ENCODE data around the gene COL12A1.

Gene COL12A1

DNA sequence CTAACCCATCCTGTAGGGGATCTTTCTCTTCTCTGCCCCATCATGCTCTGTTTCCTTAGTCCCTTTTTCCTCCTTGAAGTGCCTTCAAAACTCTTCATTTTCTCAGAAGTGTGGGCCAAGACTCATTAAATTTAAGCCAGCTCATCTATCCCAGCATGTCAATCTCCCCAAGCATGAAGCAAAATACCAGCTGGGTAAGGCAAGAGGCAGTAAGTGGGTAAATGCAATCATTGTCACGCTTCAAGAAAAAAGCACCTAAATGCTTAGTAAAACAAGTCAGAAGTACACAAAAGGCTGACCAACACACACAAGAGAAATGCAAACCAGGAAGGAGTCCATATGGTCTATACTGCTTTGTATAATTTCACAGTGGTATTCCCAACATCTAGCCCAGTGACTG is 61.5 kb downstream of the COL12A1 start:
- no peak overlapping the region for H3K4me2 ChIP-seq (ENCODE audit: insufficient read depth, low read length)
- ATAC-seq (ENCODE audit: insufficient read depth, low read depth) (no peak), DNase-seq (no peak)
- no peaks in the 10 kb centered on the region for H3K27me3 ChIP-seq (ENCODE audit: insufficient read depth, low read length, poor library complexity)
- H2AFZ ChIP-seq (ENCODE audit: low read depth, low read length) = no peak overlapping the region
- no peaks in the 10 kb centered on the region for H3K4me1 ChIP-seq (ENCODE audit: insufficient read depth, low read length)
- H3K36me3 ChIP-seq (ENCODE audit: insufficient read depth, low read length) = no peaks in the 10 kb centered on the region
- H4K20me1 ChIP-seq (ENCODE audit: insufficient read depth, low read length) = no peaks in the 10 kb centered on the region
- H3K9me3 ChIP-seq (ENCODE audit: insufficient read depth, low read length, severe bottlenecking) = no peaks in the 10 kb centered on the region
- no peaks in the 10 kb centered on the region for H3K79me2 ChIP-seq (ENCODE audit: insufficient read depth, low read length)
- H3K4me3 ChIP-seq (ENCODE audit: low read depth in 1 of 2, low read length in 2 of 2) = no peak overlapping the region
- no peak overlapping the region for H3K9ac ChIP-seq (ENCODE audit: low read depth, low read length)
- no peak for TF ChIP-seq EZH2 (IDR thresholded peaks at IDR 0.05; ENCODE audit: borderline replicate concordance, low read depth, low read length, severe bottlenecking)
- TF ChIP-seq, protein P1, sequence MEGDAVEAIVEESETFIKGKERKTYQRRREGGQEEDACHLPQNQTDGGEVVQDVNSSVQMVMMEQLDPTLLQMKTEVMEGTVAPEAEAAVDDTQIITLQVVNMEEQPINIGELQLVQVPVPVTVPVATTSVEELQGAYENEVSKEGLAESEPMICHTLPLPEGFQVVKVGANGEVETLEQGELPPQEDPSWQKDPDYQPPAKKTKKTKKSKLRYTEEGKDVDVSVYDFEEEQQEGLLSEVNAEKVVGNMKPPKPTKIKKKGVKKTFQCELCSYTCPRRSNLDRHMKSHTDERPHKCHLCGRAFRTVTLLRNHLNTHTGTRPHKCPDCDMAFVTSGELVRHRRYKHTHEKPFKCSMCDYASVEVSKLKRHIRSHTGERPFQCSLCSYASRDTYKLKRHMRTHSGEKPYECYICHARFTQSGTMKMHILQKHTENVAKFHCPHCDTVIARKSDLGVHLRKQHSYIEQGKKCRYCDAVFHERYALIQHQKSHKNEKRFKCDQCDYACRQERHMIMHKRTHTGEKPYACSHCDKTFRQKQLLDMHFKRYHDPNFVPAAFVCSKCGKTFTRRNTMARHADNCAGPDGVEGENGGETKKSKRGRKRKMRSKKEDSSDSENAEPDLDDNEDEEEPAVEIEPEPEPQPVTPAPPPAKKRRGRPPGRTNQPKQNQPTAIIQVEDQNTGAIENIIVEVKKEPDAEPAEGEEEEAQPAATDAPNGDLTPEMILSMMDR (IDR thresholded peaks at IDR 0.05; ENCODE audit: borderline replicate concordance, extremely low read depth, low read length, poor library complexity, severe bottlenecking) = no peak
- no peak overlapping the region for H3K27ac ChIP-seq (ENCODE audit: low read length)

DNA sequence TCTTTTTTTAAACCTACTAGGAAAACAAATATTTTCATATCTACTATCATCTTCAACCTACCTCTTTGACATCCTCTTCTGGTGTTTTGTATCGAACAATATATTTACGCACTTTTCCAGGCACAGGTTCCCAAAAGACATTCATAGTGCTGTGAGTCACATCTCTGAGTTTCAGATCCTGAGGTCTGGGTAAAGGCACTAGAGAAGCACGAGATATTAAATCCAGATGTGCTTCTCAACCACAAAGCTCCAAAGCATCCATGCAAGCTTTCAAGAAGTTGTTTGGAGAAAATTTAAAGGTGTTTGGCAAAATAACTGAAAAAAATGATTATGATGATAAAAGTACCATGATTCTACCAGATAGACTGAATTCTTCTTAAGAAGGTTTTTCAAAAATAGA is 62.7 kb downstream of the COL12A1 start:
- H3K27ac ChIP-seq (ENCODE audit: low read length) = no peak overlapping the region

DNA sequence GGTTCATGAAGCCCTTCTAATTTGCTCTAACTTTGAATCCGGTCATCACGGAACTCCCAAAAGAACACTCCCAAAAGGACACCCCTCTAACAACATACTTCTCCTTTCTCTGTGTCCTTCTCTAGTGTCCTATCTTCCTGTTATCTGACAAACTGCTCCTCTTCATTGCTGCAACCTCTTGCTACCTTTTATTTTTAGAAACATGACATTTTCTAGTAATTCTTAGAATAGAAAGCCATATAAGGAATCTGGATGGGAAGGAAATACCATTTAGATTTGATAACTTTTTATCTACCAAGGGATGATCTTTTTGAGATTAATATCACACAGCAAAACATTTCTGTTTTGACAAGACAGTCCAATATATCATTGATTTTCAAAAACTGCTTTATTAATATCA is 63.1 kb downstream of the COL12A1 start:
- Histone ChIP-seq H3K36me3 (ENCODE audit: insufficient read depth, low read length) (no peaks in the 10 kb centered on the region), H3K27ac (ENCODE audit: low read length) (no peak overlapping the region), H3K9ac (ENCODE audit: low read depth, low read length) (no peak overlapping the region), H3K4me3 (ENCODE audit: low read depth in 1 of 2, low read length in 2 of 2) (no peak overlapping the region), H3K9me3 (ENCODE audit: insufficient read depth, low read length, severe bottlenecking) (no peaks in the 10 kb centered on the region), H3K4me2 (ENCODE audit: insufficient read depth, low read length) (no peak overlapping the region), H3K4me1 (ENCODE audit: insufficient read depth, low read length) (no peaks in the 10 kb centered on the region), H3K79me2 (ENCODE audit: insufficient read depth, low read length) (no peaks in the 10 kb centered on the region), H4K20me1 (ENCODE audit: insufficient read depth, low read length) (no peaks in the 10 kb centered on the region), H2AFZ (ENCODE audit: low read depth, low read length) (no peak overlapping the region), H3K27me3 (ENCODE audit: insufficient read depth, low read length, poor library complexity) (no peaks in the 10 kb centered on the region)
- TF ChIP-seq, protein P1 (IDR thresholded peaks at IDR 0.05; ENCODE audit: borderline replicate concordance, extremely low read depth, low read length, poor library complexity, severe bottlenecking) = no peak
- no peak for TF ChIP-seq EZH2 (IDR thresholded peaks at IDR 0.05; ENCODE audit: borderline replicate concordance, low read depth, low read length, severe bottlenecking)
- ATAC-seq (ENCODE audit: insufficient read depth, low read depth) (no peak), DNase-seq (no peak)

More for the DNA sequence above, 62.7 kb downstream of the COL12A1 start:
- H3K9me3 ChIP-seq (ENCODE audit: insufficient read depth, low read length, severe bottlenecking) = no peaks in the 10 kb centered on the region
- ATAC-seq (ENCODE audit: insufficient read depth, low read depth) = no peak
- H3K4me1 ChIP-seq (ENCODE audit: insufficient read depth, low read length) = no peaks in the 10 kb centered on the region
- H3K27me3 ChIP-seq (ENCODE audit: insufficient read depth, low read length, poor library complexity) = no peaks in the 10 kb centered on the region
- no peak for TF ChIP-seq EZH2 (IDR thresholded peaks at IDR 0.05; ENCODE audit: borderline replicate concordance, low read depth, low read length, severe bottlenecking)
- TF ChIP-seq, protein P1 (IDR thresholded peaks at IDR 0.05; ENCODE audit: borderline replicate concordance, extremely low read depth, low read length, poor library complexity, severe bottlenecking) = no peak
- no peak overlapping the region for H3K9ac ChIP-seq (ENCODE audit: low read depth, low read length)
- H3K4me2 ChIP-seq (ENCODE audit: insufficient read depth, low read length) = no peak overlapping the region
- no peaks in the 10 kb centered on the region for H3K79me2 ChIP-seq (ENCODE audit: insufficient read depth, low read length)
- DNase-seq = no peak
- H3K4me3 ChIP-seq (ENCODE audit: low read depth in 1 of 2, low read length in 2 of 2) = no peak overlapping the region
- H4K20me1 ChIP-seq (ENCODE audit: insufficient read depth, low read length) = no peaks in the 10 kb centered on the region
- H3K36me3 ChIP-seq (ENCODE audit: insufficient read depth, low read length) = no peaks in the 10 kb centered on the region
- H2AFZ ChIP-seq (ENCODE audit: low read depth, low read length) = no peak overlapping the region

DNA sequence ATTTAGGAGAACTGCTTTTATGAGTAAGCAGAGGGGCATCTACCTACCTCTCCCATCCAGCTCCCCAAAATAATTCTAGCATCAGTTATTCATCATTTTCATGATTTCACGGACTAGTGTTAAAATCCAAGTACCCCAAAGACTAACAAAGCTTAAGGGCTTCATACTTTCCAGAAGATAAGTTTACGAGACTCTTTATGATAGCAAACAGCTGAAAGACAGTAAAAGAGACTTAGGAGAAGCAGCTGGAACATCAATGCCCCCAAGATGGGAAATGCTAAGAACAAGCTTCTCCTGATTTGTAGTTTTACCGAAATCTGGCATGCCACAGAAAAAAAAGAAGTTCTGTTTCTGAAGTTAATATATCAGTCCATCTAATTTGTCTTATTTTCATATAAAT is 70.0 kb downstream of the COL12A1 start:
- Histone ChIP-seq H3K36me3 (ENCODE audit: insufficient read depth, low read length) (no peaks in the 10 kb centered on the region), H3K27me3 (ENCODE audit: insufficient read depth, low read length, poor library complexity) (no peaks in the 10 kb centered on the region), H3K4me3 (ENCODE audit: low read depth in 1 of 2, low read length in 2 of 2) (no peak overlapping the region), H3K9me3 (ENCODE audit: insufficient read depth, low read length, severe bottlenecking) (no peaks in the 10 kb centered on the region), H2AFZ (ENCODE audit: low read depth, low read length) (no peak overlapping the region), H3K4me1 (ENCODE audit: insufficient read depth, low read length) (no peaks in the 10 kb centered on the region), H3K79me2 (ENCODE audit: insufficient read depth, low read length) (no peaks in the 10 kb centered on the region), H3K4me2 (ENCODE audit: insufficient read depth, low read length) (no peak overlapping the region), H4K20me1 (ENCODE audit: insufficient read depth, low read length) (no peaks in the 10 kb centered on the region), H3K27ac (ENCODE audit: low read length) (no peak overlapping the region), H3K9ac (ENCODE audit: low read depth, low read length) (no peak overlapping the region)
- DNase-seq (no peak), ATAC-seq (ENCODE audit: insufficient read depth, low read depth) (no peak)
- TF ChIP-seq, protein P1 (IDR thresholded peaks at IDR 0.05; ENCODE audit: borderline replicate concordance, extremely low read depth, low read length, poor library complexity, severe bottlenecking) = no peak
- no peak for TF ChIP-seq EZH2 (IDR thresholded peaks at IDR 0.05; ENCODE audit: borderline replicate concordance, low read depth, low read length, severe bottlenecking)
